HG03108 (cell line): ENCODE data around the gene RRM1.
A peak's percentile ranks its signal among the peaks of the same experiment; 100 is the strongest.
"Not testable (repeated sequence)": the region's sequence is repeated elsewhere in the genome, so short reads cannot be mapped to it uniquely, and the experiment has no call there.

ENCODE experiments used
- ATAC-seq: cut with Tn5 transposase; IDR thresholded peaks from one replicate; pipeline ENCODE4 v1.9.1; 2021; ENCODE audit warnings: moderate library complexity; ENCODE audit not compliant: unreplicated experiment

RRM1 gene

DNA sequence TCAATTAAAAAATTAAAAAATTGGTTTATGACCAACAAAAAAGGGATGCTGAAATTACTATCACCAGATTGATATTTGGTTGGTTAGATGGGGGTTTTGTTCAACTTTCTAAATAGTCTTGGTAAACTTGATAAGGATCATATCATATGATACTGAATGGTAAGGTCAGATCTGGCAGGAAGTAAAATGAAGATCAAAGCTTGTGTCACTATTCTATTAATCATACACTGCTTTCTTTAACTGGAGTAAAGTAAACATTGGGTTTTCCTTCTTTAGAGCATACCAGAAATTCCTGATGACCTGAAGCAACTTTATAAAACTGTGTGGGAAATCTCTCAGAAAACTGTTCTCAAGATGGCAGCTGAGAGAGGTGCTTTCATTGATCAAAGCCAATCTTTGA, 40.2 kb downstream of the RRM1 start:
- ATAC-seq: no peak

DNA sequence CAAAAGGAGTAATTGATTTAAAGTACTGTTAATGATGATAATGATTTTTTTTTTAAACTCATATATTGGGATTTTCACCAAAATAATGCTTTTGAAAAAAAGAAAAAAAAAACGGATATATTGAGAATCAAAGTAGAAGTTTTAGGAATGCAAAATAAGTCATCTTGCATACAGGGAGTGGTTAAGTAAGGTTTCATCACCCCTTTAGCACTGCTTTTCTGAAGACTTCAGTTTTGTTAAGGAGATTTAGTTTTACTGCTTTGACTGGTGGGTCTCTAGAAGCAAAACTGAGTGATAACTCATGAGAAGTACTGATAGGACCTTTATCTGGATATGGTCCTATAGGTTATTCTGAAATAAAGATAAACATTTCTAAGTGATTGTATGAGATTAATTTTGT, 43.9 kb downstream of the RRM1 start:
- no peak for ATAC-seq

DNA sequence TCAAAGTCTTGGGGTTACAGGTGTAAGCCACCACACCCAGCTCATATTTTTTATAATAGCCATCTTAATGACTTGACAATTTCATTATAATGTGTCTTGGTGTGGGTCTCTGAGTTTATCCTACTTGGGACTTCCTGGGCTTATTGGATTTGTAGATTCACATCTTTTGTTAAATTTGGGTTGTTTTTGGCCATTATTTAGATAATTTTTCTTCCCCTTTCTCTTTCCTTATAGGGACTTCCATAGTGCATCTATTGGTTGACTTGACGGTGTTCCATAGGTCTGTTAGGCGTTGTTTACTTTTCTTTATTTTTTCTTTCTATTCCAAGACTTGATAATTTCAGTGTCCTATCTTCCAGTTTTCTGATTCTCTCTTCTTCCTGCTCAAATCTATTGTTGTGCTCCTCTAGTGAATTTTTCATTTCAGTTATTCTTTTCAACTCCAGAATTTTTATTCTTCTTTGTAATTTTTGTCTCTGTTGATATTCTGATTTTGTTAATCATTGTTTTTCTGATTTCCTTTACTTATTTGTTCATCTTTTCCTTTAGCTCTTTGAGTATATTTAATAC, 45.6 kb downstream of the RRM1 start:
- no peak for ATAC-seq

DNA sequence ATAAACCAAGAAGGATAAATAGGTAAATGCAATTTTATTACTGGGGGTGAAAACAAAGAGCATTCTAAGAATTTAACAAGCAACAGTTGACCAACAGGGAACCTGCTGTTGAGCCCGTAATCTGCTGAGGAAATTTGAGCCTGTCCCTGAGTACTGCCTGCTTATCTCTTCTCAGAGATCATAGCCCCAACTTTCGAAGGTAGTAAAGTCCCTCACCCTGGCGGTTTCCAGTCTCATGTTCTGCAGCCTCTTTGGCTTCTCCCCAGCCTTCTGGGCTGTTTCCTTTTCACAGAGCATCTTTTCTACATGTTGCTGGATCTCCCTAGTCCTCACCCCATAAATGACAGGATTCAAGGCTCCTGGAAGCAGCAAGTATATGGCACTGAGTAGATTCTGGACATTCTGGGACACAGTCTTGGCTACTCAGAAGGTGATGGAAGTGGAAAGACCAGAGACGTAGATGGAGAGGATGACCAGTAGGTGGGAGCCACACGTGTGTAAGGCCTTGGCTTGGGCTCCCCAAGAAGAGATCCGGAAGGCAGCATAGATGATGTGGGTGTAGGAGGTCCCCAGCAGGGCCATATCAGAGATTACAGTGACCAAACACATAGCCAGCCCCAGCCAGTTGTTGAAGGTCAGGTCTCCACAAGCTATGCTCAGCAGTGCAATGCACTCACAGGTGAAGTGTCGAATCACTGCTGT, 51.6 kb downstream of the RRM1 start:
- no peak for ATAC-seq

DNA sequence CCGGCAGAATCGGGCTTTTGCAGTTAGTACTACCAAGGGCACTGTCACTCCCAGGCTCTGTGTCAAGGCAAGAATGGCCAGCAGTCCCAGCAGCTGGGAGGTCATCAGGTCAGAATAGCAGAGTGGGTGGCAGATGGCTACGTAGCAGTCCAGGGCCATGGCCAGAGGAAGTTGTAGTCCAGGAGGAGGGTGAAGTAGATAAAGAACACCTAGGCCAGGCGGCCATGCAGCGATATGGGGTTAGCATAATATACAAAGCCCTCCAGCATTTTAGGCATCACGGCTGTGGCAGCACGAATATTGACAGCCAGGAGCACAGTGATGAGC, 52.1 kb downstream of the RRM1 start:
- no peak for ATAC-seq

DNA sequence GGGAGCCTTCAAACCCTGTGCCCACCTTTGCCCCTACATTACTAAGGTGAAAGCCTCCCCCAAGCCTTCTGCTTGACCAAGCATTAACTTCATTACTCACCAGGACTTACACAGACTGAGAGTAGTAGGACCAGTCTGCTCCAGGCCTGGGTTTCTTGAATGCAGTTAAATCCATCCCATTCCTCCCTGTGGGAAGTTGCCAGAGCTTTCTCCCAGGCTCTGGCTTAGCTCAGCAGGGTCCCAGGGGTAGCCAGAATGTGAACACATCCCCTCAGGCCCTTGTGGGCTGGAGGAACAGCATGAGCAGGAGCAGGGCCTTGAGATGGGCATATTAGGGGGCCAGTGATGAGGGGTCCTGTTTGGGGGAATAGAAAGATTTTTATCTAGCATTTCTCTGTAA, 59.9 kb downstream of the RRM1 start:
- no peak for ATAC-seq

DNA sequence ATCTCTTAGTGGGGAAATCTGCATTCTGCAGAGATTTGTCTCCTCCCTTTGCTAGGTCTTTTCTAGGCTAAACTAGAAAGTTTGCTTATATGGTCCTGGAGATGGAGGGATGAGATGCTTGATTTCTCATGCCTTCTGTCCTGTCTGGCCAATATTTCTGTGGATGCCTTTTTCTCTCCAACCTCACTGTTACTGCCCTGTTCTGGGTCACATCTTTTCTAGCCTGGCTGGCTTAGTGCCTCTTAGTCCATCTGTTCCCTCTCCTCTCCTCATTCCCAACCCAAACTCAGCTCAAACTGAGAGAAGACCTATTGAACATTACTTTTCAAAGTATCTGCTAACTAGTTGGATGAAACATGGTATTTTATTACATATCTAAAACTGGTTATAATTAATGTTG, 62.0 kb downstream of the RRM1 start:
- no peak for ATAC-seq

DNA sequence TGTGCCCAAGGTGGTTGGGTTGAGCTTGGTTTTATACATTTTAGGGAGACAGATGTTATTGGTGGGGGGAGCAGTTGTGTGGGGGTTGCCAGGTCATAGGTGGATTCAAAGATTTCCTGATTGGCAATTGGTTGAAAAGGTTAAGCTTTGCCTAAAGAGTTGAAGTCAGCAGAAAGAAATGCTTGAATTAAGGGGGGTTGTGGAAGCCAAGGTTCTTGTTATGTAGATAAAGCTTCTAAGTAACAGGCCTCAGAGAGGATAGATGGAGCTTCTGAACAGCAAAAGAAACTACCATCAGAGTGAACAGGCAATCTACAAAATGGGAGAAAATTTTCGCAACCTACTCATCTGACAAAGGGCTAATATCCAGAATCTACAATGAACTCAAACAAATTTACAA, 64.2 kb downstream of the RRM1 start:
- not testable (repeated sequence) for ATAC-seq

DNA sequence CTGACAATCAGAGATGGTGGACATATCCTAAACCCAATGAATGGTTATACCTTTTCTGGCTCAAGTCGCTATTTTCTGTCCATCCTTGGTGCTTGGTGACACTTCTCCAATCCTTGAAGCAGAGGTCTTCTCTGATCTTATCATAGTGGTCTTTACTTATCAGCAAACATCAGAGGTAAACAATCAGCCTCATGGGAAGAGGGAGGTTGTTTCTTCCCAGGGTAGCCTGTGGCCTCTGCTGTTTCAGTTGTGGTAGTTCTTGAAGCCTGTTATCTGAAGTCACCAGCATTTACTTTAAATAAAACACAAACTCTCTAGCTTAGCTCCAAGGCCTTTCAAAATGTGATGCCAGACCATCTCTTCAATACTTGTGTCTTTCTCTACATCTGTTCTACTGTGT, 66.7 kb downstream of the RRM1 start:
- ATAC-seq: no peak

DNA sequence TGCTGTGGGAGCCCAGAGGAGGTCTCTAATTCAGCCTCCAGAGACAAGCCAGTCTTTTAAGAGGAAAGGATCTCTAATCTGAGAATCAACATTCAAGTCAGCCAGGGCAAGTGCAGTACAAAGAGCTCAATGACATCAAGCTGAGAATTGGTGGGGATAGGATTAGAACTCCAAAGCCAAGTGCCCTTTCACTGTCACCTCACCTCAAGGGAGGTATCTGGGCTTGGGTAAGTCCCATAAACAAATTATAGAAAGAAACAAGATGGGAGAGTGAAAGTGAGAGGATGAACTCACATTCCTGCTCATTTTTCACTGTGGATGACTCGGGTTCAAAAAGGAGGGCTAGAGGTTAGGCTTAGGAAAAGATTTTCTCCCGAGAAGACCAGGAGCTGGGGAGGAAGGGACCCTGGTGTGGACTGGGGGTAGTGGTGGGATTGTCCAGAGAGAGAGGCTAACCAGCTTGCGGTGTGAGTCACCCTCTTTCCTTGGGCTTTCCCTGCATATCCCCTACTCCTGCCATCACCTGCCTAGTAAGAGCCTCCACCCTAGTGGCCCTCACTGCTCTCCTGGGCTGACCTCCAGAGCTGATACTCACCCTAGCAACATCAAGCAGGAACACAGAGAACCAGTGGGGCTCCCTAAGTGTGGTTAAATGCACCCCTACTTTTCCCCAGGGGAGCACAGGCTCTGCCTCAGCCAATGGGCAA, 70.4 kb downstream of the RRM1 start:
- ATAC-seq: no peak

DNA sequence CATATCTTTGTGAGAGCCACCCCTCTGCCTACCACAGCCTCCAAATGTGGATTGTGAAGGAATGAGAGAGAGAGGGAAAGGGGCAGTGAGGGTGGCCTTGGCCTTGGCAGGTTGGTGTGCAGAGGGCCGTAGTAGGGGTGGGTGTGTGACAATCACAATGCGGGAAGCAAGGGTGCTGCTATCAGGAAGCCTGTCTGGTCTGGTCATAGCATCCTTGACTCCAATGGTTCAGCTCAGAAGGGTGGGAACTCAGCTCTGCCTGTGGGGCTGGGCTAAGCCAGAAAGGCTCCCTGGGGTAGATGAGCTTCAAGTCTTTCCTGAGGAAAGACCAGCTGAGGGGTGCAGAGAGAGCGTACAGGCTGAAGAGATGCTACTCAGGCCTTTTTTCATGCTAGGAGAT, 72.7 kb downstream of the RRM1 start:
- no peak for ATAC-seq

DNA sequence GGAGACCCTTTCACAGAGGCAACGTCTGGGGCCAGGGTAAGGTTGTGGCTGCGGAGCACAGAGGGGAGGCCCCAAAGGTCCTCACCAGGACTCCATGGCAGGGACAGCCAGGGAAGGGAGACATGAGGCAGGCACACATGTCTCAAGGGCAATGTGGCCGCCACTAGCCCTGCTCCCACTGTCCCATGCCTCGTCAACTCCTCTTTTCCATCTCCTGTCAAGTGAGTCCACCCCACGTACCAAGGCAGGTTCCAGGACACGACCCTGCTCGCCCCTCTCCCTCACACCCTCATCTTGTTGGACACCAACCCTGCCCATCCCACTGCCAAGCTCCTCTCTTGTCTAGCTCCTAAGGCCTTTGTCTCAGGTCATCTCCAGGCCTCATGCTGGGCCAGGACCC, 73.2 kb downstream of the RRM1 start:
- ATAC-seq: no peak

DNA sequence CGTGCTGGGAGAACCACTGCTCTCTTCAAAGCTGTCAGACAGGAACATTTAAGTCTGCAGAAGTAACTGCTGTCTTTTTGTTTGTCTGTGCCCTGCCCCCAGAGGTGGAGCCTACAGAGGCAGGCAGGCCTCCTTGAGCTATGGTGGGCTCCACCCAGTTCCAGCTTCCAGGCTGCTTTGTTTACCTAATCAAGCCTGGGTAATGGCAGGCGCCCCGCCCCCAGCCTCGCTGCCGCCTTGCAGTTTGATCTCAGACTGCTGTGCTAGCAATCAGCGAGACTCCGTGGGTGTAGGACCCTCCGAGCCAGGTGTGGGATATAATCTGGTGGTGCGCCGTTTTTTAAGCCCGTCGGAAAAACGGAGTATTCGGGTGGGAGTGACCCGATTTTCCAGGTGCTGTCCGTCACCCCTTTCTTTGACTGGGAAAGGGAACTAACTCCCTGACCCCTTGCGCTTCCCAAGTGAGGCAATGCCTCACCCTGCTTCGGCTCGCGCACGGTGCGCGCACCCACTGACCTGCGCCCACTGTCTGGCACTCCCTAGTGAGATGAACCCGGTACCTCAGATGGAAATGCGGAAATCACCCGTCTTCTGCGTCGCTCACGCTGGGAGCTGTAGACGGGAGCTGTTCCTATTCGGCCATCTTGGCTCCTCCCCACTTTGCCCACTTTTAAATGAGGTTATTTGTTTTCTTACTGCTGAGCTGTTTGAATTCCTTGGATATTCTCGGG, 81.2 kb downstream of the RRM1 start:
- ATAC-seq: not testable (repeated sequence)

DNA sequence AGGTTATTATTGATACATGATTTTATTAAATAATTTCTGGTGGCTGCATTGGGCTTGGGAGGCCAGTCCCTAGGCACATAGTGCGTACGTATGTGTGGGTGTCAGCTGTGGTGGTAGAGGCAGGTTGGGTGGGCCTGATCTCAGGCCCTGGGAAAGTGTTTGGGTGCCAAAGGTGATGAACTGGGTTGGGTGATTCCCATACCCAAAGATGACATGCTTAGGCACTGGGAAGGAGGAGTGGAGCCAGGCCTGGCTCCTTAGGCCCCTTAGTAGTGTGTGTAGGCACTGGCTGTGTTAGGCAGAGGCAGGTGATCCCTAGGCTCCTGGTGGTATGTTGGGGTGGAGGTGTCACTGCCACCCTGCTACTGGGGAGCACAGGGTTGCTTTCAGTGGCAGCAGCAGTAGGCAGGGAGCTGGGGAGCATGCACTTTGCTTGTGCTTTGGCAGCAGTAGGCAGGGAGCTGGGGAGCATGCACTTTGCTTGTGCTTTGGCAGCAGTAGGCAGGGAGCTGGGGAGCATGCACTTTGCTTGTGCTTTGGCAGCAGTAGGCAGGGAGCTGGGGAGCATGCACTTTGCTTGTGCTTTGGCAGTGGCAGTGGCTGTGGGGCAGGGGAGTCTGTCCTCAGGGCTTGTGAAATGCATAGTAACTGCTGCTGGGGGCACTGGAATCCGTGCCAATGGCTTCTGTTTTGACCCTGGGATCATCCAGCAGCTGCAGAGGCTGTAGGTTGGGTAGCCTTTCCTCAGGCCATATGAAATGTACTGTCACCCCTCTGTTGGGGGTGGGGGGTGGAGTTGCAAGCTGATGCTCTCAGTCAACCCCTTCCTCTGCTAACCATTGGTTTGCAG, 84.4 kb downstream of the RRM1 start:
- no peak for ATAC-seq

DNA sequence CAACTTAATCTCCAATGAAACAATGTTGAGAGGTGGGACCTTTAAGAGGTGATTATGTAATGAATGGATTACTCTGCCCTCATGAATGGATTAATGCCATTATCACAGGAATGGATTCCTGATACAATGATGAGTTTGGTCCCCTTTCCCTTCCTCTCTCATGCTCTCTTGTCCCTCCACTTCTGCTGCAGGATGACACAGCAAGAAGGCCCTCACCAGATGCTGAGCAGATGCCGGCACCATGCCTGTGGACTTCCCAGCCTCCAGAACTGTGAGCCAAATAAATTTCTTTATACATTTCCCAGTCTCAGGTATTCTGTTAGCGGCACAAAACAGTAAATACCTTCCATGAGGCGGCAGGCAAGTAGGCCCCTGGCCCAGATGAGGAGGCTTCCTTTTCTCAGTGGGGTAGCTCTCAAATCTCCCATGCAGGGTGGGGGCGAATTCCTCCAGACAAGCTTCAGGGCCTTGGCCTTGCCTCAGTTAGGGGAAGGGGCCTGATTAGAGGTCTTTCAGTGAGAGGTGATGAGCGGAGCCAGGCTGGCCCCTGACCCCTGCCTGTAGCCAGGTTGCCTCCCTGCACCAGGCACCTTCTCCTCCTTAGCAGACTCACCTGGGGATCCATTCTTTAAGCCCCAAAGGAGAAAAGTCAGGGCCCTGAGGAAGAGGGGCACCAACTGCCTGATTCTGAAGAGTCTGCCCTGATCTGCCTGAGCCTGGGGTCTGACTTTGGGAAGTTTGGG, 86.0 kb downstream of the RRM1 start:
- ATAC-seq: no peak

DNA sequence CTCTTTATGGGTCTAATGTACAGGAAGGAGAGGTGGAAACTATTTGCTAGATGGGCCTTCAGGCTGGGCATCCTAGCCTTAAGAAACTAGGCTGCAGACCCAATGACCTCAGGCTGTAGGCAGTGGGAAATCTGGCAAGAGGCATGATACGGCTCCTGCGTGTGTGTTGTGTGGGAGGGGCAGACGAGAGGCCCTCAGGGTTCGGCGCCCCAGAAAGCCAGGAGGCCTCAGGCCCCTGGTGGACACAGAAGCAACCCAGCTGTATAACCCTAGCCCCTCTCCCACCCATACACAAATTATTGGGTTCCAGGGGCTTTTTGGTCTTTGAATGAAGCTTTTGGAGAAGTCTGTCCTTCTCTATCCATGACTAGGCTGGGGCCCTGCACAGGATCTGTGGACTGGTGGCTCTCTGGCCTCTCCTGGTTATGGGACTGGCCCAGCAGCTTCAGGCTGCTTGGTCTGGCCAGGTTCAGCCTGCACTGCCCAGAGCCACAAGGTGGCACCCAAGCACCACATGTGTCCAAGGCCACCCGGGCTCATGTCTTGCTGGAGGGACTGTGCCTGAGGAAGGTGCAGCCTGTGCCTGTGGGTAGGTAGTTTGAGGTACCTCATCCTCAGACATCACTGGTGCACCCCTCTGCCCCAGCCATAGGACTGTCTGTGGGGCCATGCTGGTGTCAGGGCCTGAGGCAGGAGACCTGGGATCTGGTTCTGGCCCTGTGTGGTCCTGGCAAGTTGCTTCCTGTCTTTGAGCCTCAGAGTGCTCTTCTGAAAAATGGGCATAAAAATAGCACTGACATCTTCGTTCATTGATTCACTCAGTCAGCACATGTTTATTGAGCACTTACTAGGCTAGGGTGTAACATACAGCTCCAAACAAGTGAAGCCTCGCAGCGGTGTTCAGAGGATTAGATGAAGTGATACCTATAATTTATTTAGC, 87.5 kb downstream of the RRM1 start:
- ATAC-seq: peak; percentile 67

DNA sequence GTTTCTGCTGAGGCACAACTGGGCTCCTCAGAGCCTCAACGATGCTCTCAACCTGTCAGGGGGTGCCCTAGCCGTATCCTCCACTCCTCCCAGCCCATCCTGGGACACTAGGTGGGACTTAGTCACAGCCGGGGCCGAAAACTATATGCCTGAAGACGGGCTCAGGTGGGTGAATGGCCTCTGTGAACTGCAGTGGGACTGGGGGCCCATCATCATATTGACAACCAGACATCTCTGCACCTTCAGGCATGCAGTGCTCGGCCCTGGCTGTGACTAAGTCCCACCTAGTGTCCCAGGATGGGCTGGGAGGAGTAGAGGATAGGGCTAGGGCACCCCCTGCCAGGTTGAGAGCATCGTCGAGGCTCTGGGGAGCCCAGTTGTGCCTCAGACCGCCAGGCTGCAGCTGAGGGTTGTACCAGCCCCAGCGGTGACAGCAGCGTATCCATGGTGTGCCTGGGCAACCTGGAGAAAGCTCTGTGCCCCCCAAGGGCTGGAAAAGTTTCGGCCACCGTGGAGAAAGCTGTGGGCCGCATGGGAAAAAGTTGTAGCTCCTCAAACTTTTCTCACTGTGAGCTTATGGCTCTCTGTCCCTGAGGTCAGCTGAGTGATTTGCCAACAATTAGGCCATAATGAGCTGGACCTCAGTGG, 88.9 kb downstream of the RRM1 start:
- no peak for ATAC-seq

DNA sequence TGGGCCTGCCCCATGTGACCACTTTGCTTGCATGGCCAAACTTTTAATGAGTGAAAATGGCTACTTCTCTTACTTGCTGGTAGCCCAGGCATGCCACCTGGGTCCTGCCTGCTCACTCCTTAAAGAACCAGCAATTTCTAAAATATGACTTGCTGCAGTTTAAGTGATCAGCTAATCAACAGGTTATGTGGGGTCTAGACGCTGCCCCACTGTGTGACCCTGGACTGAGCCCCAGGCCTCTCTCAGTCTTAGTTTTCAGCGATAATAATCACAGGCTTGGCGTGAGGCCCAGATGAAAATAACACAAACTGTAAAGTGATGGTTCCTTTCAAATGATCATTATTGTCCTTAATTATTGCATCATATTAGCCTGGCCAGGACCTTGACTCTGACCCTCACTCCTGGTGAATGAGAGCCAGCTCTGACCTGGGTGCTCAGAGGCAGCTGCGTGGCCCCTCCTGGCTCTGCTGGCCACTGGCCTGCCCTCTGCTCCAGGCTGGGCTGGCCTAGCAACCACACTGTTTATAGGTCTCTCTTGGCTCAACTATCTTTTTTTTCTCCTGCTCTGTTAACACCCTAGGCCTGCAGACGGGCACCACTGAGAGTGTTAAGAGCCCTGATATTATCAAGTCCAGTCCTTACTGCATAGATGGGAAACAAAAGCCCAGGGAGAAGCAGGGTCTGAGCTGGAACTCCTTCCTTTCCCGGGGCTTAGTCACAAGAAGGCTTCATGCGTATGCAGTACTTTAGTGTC, 89.7 kb downstream of the RRM1 start:
- no peak for ATAC-seq
